HCT116 (cell line): ENCODE results near the gene FAM76B. TPM values are rescaled to one million over a fixed set of nuclear protein-coding genes. Genes with fewer than 3 reads are reported as not detected.

Source experiments
- ATAC-seq: fragments of 200-7000 bp; cut with Tn5 transposase; 2 replicates; pipeline ENCODE4 v1.9.1; 2020; ENCODE audit warnings: mild to moderate bottlenecking, moderate library complexity
- BruUV-seq: library from RNA; stranded (reverse); fragments of 400-500 nt; replicated peaks from 2 replicates; lab custom pipeline; 2021; lab: Mats Ljungman, UMichigan
- CTCF ChIA-PET: fragments of 300-600 bp; sonication (Branson Sonifier 250); formaldehyde crosslinking; loops from one replicate; lab custom pipeline; 2021; ENCODE audit warnings: antibody characterized with exemption; lab: Charles Lee
- POLR2A ChIA-PET: fragments of 300-600, 350-600 bp; sonication (Branson Sonifier 250); formaldehyde crosslinking; loops from one replicate; lab custom pipeline; 2021; ENCODE audit warnings: antibody characterized with exemption; lab: Charles Lee
- RAD21 ChIA-PET, 2 experiments: fragments of 300-600 bp; sonication (Branson Sonifier 250); formaldehyde crosslinking; loops; one replicate each; lab custom pipeline; 2023; ENCODE audit warnings: low total read pairs in 2 of 2; ENCODE audit not compliant: uncharacterized antibody in 2 of 2, unreplicated experiment in 2 of 2, low non-redundant PET in 1 of 2; lab: Charles Lee
- DNase-seq: peaks from one replicate; pipeline ENCODE4 v3.0.0-alpha.2; 2010; ENCODE audit warnings: low read depth, low spot score
- H2AFZ ChIP-seq: fragments of 200-600 bp; shearing (Covaris generic), sonication (generic); 2 replicates; pipeline ENCODE4 v1.6.1; 2017; ENCODE audit warnings: low read depth, mixed run types, mixed read lengths, antibody characterized with exemption, low read length; ENCODE audit not compliant: poor library complexity, severe bottlenecking
- H3K27ac ChIP-seq: 2 replicates; pipeline ENCODE4 v1.5.1; 2012; ENCODE audit warnings: low read depth, low read length
- H3K27me3 ChIP-seq: fragments of 200-600 bp; sonication (generic); 2 replicates; pipeline ENCODE4 v1.6.1; 2016; ENCODE audit warnings: mixed run types, low read length, mixed read lengths; ENCODE audit not compliant: insufficient read depth
- H3K36me3 ChIP-seq, 2 experiments: fragments of 200-500 bp in 1 of 2; fragments of 200-600 bp in 1 of 2; sonication (Bioruptor generic) in 1 of 2; sonication (generic) in 1 of 2; 2 replicates each; pipeline versions ENCODE4 v1.5.1 to v1.6.1; 2014 to 2016; ENCODE audit warnings: low read length in 2 of 2, inconsistent platforms in 1 of 2, mixed read lengths in 1 of 2, mixed run types in 1 of 2; ENCODE audit not compliant: insufficient read depth in 2 of 2, control insufficient read depth in 1 of 2
- H3K4me1 ChIP-seq, 2 experiments: fragments of 200-600 bp in 1 of 2; sonication (generic) in 1 of 2; 2 replicates each; pipeline versions ENCODE4 v1.5.1 to v1.6.1; 2012 to 2017; ENCODE audit warnings: low read length in 2 of 2, inconsistent platforms in 1 of 2, mild to moderate bottlenecking in 1 of 2, mixed read lengths in 1 of 2, mixed run types in 1 of 2, moderate library complexity in 1 of 2; ENCODE audit not compliant: insufficient read depth in 2 of 2, control insufficient read depth in 1 of 2
- H3K4me2 ChIP-seq: fragments of 200-600 bp; sonication (generic); 2 replicates; pipeline ENCODE4 v1.6.1; 2017; ENCODE audit warnings: mixed run types, low read length, mixed read lengths
- H3K4me3 ChIP-seq, 2 experiments: fragments of 200-600 bp in 1 of 2; sonication (generic) in 1 of 2; replicated peaks in 1 of 2; 2 replicates each; pipeline ENCODE4 v1.5.1; 2011 to 2016; ENCODE audit warnings: low read length in 2 of 2, control low read depth in 1 of 2, low read depth in 1 of 2, mild to moderate bottlenecking in 1 of 2, mixed read lengths in 1 of 2, mixed run types in 1 of 2
- H3K79me2 ChIP-seq: fragments of 200-600 bp; sonication (generic); 2 replicates; pipeline ENCODE4 v1.6.1; 2017; ENCODE audit warnings: mild to moderate bottlenecking, mixed run types, low read length, moderate library complexity, mixed read lengths; ENCODE audit not compliant: insufficient read depth
- H3K9ac ChIP-seq: fragments of 200-600 bp; sonication (generic); 2 replicates; pipeline ENCODE4 v1.6.1; 2016; ENCODE audit warnings: low read length, mixed read lengths
- H3K9me2 ChIP-seq: fragments of 200-600 bp; sonication (generic), shearing (Covaris generic); 2 replicates; pipeline ENCODE4 v1.6.1; 2017; ENCODE audit warnings: mixed run types, mild to moderate bottlenecking, moderate library complexity; ENCODE audit not compliant: insufficient read depth
- H3K9me3 ChIP-seq, 2 experiments: fragments of 200-500 bp in 1 of 2; fragments of 200-600 bp in 1 of 2; sonication (Bioruptor generic) in 1 of 2; sonication (generic) in 1 of 2; 2 replicates each; pipeline ENCODE4 v1.6.1; 2014 to 2017; ENCODE audit warnings: low read length in 2 of 2, mixed read lengths in 2 of 2, inconsistent platforms in 1 of 2, low read depth in 1 of 2, mild to moderate bottlenecking in 1 of 2, mixed run types in 1 of 2, moderate library complexity in 1 of 2; ENCODE audit not compliant: control insufficient read depth in 1 of 2, insufficient read depth in 1 of 2
- H4K20me1 ChIP-seq: fragments of 200-600 bp; sonication (generic), shearing (Covaris generic); 2 replicates; pipeline ENCODE4 v1.6.1; 2017; ENCODE audit warnings: mixed run types, mild to moderate bottlenecking, moderate library complexity; ENCODE audit not compliant: insufficient read depth
- ATF3 ChIP-seq: IDR thresholded peaks from 2 replicates; pipeline ENCODE4 v1.6.1; 2012
- CEBPB ChIP-seq: IDR thresholded peaks from 2 replicates; pipeline ENCODE4 v1.6.1; 2012; ENCODE audit warnings: low read depth
- CTCF ChIP-seq, 3 experiments: fragments of 200-600 bp in 1 of 3; sonication (generic) in 1 of 3; IDR thresholded peaks in 2 of 3; conservative IDR thresholded peaks in 1 of 3; 2 replicates each; pipeline ENCODE4 v1.5.1; 2012 to 2017; ENCODE audit warnings: low read depth in 2 of 3, low read length in 2 of 3, antibody characterized with exemption in 1 of 3, borderline replicate concordance in 1 of 3, control low read depth in 1 of 3, mild to moderate bottlenecking in 1 of 3, mixed read lengths in 1 of 3, mixed run types in 1 of 3, moderate library complexity in 1 of 3; ENCODE audit not compliant: insufficient read depth in 1 of 3
- EZH2 ChIP-seq: fragments of 200-600 bp; sonication (generic); IDR thresholded peaks from 2 replicates; pipeline ENCODE4 v1.6.1; 2017; ENCODE audit warnings: antibody characterized with exemption, mixed run types
- EZH2phosphoT487 ChIP-seq: fragments of 200-600 bp; IDR thresholded peaks from 2 replicates; pipeline ENCODE4 v1.6.1; 2018; ENCODE audit warnings: antibody characterized with exemption, borderline replicate concordance
- FOSL1 ChIP-seq: IDR thresholded peaks from 2 replicates; pipeline ENCODE4 v1.6.1; 2012; ENCODE audit warnings: low read depth
- MAX ChIP-seq: IDR thresholded peaks from 2 replicates; pipeline ENCODE4 v1.6.1; 2012
- POLR2A ChIP-seq: IDR thresholded peaks from 2 replicates; pipeline ENCODE4 v1.7.0; 2011; ENCODE audit warnings: borderline replicate concordance; ENCODE audit not compliant: insufficient read depth, insufficient read length; ENCODE audit errors: extremely low read depth
- POLR2AphosphoS5 ChIP-seq: IDR thresholded peaks from 2 replicates; pipeline ENCODE4 v1.6.1; 2011; ENCODE audit warnings: mild to moderate bottlenecking, low read depth, low read length, moderate library complexity
- RAD21 ChIP-seq: IDR thresholded peaks from 2 replicates; pipeline ENCODE4 v1.6.1; 2012; ENCODE audit warnings: low read depth, mild to moderate bottlenecking
- REST ChIP-seq: IDR thresholded peaks from 2 replicates; pipeline ENCODE4 v1.6.1; 2012; ENCODE audit warnings: low read depth
- SRF ChIP-seq: IDR thresholded peaks from 2 replicates; pipeline ENCODE4 v1.6.1; 2012; ENCODE audit warnings: low read depth
- YY1 ChIP-seq: IDR thresholded peaks from 2 replicates; pipeline ENCODE4 v1.6.1; 2011; ENCODE audit warnings: low read length, low read depth, moderate library complexity, mild to moderate bottlenecking; ENCODE audit not compliant: insufficient replicate concordance; ENCODE audit errors: extremely low read depth
- ZBTB33 ChIP-seq: IDR thresholded peaks from 2 replicates; pipeline ENCODE4 v1.6.1; 2011; ENCODE audit warnings: mild to moderate bottlenecking, low read length, moderate library complexity; ENCODE audit not compliant: insufficient replicate concordance; ENCODE audit errors: extremely low read depth
- ZNF274 ChIP-seq: fragments of 200-500 bp; sonication (Bioruptor generic); IDR thresholded peaks from 2 replicates; pipeline ENCODE4 v1.6.1; 2014; ENCODE audit warnings: mild to moderate bottlenecking, low read depth, low read length, inconsistent platforms
- intact Hi-C: fragments of 100-400 bp; cut with micrococcal nuclease; formaldehyde crosslinking; loops from 2 replicates; pipeline ENCODE4 v1.10.0; 2022
- total RNA-seq: library from RNA; stranded (reverse); gene quantifications from one replicate; pipeline ENCODE4 v1.2.1, GENCODE V29; 2021; ENCODE audit not compliant: unreplicated experiment

The FAM76B gene
- total RNA-seq, 1 experiment from 2014 or later = 27.5 TPM

- Histone ChIP-seq H3K4me1 (no peaks in the 10 kb centered on the region), H3K9ac (no peak overlapping the region), H3K27ac (no peak overlapping the region), H3K79me2 (no peaks in the 10 kb centered on the region), H3K4me3 (no peak overlapping the region), H2AFZ (no peak overlapping the region), H3K9me2 (no peaks in the 10 kb centered on the region), H3K36me3 (peaks cover 22 to 30% of the 10 kb centered on the region in 2 experiments), H4K20me1 (no peaks in the 10 kb centered on the region), H3K27me3 (no peaks in the 10 kb centered on the region), H3K9me3 (no peaks in the 10 kb centered on the region), H3K4me2 (no peak overlapping the region)
- no TSS peak for BruUV-seq
- RAD21 ChIA-PET = no interaction called here
- DNase-seq = no peak
- no peak for TF ChIP-seq YY1
- TF ChIP-seq REST = no peak
- no peak for TF ChIP-seq POLR2A
- TF ChIP-seq MAX = no peak
- no peak for TF ChIP-seq EZH2phosphoT487
- TF ChIP-seq ATF3 = no peak
- TF ChIP-seq ZNF274 = no peak
- no peak for TF ChIP-seq FOSL1
- no peak for TF ChIP-seq RAD21
- no peak for TF ChIP-seq EZH2
- no peak for TF ChIP-seq CEBPB
- no peak for TF ChIP-seq CTCF (IDR thresholded peaks at IDR 0.05 in 2 of 3, conservative IDR thresholded peaks at IDR 0.05 in 1 of 3; ENCODE audit: borderline replicate concordance in 1 of 3, insufficient read depth in 1 of 3, low read depth in 2 of 3, low read length in 2 of 3)
- no peak for TF ChIP-seq SRF
- no peak for TF ChIP-seq ZBTB33
- no peak for TF ChIP-seq POLR2AphosphoS5
- POLR2A ChIA-PET = no interaction called here
- CTCF ChIA-PET = no interaction called here
- no peak for ATAC-seq
- intact Hi-C loops = no loop called here
Measured at GRCh38 chr11:95831198-95831883, 41.8 kb upstream of the FAM76B start.
